Kidney (tissue), 14 donors: ENCODE results near the gene TCTN1. TPM values are rescaled to one million over a fixed set of nuclear protein-coding genes. Genes with fewer than 3 reads are reported as not detected.

Source experiments
- DNase-seq, 5 donors: peaks; one replicate each; pipeline ENCODE4 v3.0.0-alpha.2; 2013 to 2020
- FAIRE-seq: peaks from 2 replicates; lab custom pipeline; 2012; peaks lifted over from hg19 to GRCh38; lab: Jason Lieb, UNC
- H3K27ac ChIP-seq, 2 donors: one replicate each; pipeline ENCODE4 v1.7.0; 2013; ENCODE audit warnings: low read depth in 2 of 2, low read length in 2 of 2, inconsistent platforms in 1 of 2
- H3K27me3 ChIP-seq: one replicate; pipeline ENCODE4 v1.7.1; 2013; ENCODE audit warnings: low read length, inconsistent platforms; ENCODE audit not compliant: control insufficient read depth, insufficient read depth
- H3K36me3 ChIP-seq, 3 donors: one replicate each; pipeline versions ENCODE4 v1.7.0 to v1.7.1; 2013; ENCODE audit warnings: low read length in 3 of 3, control low read depth in 1 of 3, inconsistent platforms in 1 of 3; ENCODE audit not compliant: insufficient read depth in 3 of 3, control insufficient read depth in 2 of 3
- H3K4me1 ChIP-seq, 3 donors: one replicate each; pipeline versions ENCODE4 v1.7.0 to v1.7.1; 2013; ENCODE audit warnings: low read length in 3 of 3, inconsistent platforms in 1 of 3, low read depth in 1 of 3; ENCODE audit not compliant: control insufficient read depth in 2 of 3, insufficient read depth in 2 of 3
- H3K4me3 ChIP-seq, 3 donors: one replicate each; pipeline versions ENCODE4 v1.7.0 to v1.8.1; 2013; ENCODE audit warnings: low read length in 3 of 3, control low read depth in 1 of 3, inconsistent platforms in 1 of 3
- H3K9ac ChIP-seq, 3 donors: one replicate each; pipeline versions ENCODE4 v1.7.0 to v1.7.1; 2013; ENCODE audit warnings: low read length in 3 of 3, control low read depth in 1 of 3, inconsistent platforms in 1 of 3
- H3K9me3 ChIP-seq, 3 donors: one replicate each; pipeline versions ENCODE4 v1.7.0 to v1.7.1; 2013; ENCODE audit warnings: low read length in 3 of 3, control low read depth in 1 of 3, inconsistent platforms in 1 of 3; ENCODE audit not compliant: control insufficient read depth in 2 of 3, insufficient read depth in 1 of 3
- intact Hi-C: fragments of 100-400 bp; cut with DNase I; formaldehyde crosslinking; loops from one replicate; pipeline ENCODE4 v1.11.1; 2022
- polyA plus RNA-seq: library from polyadenylated mRNA; stranded (reverse); fragments of 350-450 nt; fragmentation: Illumina TruSeq; extraction: RNeasy Lipid Tissue Mini Kit (QIAGEN cat#74804); gene quantifications from one replicate; pipeline ENCODE4 v1.2.3, GENCODE V29; 2014; ENCODE audit warnings: low read depth, low replicate concordance; ENCODE audit not compliant: insufficient read depth
- total RNA-seq: library from RNA; stranded (reverse); fragmentation: NEBNext Ultra II Directional; extraction: Animal tissue kit (Norgen Biotek cat#: 25700); gene quantifications from one replicate; pipeline ENCODE4 v1.2.1, GENCODE V29; 2021
- TF ChIP-seq, protein P1 (sequence below): IDR thresholded peaks from 3 replicates; pipeline ENCODE4 v1.5.1; 2012; ENCODE audit warnings: mild to moderate bottlenecking, moderate library complexity, borderline replicate concordance; ENCODE audit not compliant: insufficient read depth; ENCODE audit errors: extremely low read depth
- donor health status: control.
- donor health status: control.
- donor health status: control.
- donor health status: control.
- donor health status: control.
- donor health status: DM: yes; HTN: yes; CAD: no.
- donor health status: Normal renal cell carcinoma (clear cell type).

TCTN1 gene
- total and polyA plus RNA-seq, 2 donors from 2014 or later: 71.2 to 76.9 TPM

DNA sequence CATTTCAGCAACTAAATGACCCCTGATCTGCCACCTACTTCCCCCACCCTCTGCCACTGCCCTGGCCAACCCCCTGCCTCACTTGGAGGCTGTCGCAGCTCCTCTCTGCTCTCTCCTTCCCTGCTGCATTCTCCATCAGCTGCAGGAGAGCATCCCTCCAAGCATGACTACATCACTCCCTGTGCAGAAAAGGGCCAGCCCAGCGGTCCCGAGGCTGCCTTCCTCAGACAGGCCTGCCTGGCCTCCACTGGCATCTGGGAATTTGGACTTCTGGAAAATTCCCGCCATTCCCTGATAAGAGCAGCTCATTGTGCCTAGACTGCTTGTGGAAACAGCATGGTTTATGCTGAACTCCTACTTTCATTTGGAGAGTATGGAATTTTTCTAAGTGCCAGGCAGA is 62.2 kb downstream of the TCTN1 start:
- Histone ChIP-seq H3K27ac (no peak overlapping the region), H3K36me3 (no peaks in the 10 kb centered on the region), H3K9ac (no peak overlapping the region), H3K27me3 (no peaks in the 10 kb centered on the region), H3K4me3 (no peak overlapping the region), H3K9me3 (no peaks in the 10 kb centered on the region), H3K4me1 (peaks cover 0 to 3% (median 0%) of the 10 kb centered on the region in 3 donors)
- peak in 1 of 5 donors; percentile 24 for DNase-seq
- intact Hi-C loops: no loop called here
- FAIRE-seq: no peak
- TF ChIP-seq, protein P1, sequence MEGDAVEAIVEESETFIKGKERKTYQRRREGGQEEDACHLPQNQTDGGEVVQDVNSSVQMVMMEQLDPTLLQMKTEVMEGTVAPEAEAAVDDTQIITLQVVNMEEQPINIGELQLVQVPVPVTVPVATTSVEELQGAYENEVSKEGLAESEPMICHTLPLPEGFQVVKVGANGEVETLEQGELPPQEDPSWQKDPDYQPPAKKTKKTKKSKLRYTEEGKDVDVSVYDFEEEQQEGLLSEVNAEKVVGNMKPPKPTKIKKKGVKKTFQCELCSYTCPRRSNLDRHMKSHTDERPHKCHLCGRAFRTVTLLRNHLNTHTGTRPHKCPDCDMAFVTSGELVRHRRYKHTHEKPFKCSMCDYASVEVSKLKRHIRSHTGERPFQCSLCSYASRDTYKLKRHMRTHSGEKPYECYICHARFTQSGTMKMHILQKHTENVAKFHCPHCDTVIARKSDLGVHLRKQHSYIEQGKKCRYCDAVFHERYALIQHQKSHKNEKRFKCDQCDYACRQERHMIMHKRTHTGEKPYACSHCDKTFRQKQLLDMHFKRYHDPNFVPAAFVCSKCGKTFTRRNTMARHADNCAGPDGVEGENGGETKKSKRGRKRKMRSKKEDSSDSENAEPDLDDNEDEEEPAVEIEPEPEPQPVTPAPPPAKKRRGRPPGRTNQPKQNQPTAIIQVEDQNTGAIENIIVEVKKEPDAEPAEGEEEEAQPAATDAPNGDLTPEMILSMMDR: no peak

DNA sequence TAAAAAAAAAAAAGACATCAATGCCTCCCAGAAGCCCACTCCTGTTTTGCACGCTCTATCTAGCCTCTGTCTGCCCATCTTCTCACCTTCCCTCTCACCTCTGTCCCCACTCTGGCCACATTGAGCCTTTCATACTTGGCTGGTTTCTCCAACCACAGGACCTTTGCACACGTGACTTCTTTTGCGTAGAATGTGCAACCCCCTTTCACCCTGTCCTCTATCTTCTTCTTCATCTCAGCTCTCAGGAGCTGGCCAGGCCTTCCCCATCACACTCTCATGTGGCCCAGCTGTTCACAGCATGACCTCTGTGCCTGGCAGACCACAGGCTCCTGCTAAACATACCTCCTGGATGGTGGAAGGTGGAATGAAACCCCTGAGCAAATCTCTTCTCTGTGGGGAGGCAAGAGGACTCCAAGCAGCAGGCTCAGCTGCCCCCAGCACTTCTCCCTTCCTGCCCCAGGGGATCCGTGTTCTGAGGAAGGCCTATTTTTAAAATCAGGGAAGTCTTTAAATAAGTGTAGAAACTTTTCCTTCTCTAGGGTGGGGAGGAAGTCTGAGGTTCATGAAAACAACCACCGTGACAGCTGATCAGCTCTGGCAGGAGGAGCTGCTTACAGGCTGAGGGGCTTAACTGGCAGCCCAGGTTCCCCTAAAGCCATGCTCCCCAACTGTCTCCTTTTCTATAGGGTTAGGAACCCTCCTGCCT is 63.4 kb downstream of the TCTN1 start:
- FAIRE-seq (no peak), DNase-seq (peak in 1 of 5 donors; percentile 18)
- TF ChIP-seq, protein P1: no peak
- Histone ChIP-seq H3K4me3 (no peak overlapping the region), H3K27ac (no peak overlapping the region), H3K4me1 (peaks cover 0 to 3% (median 0%) of the 10 kb centered on the region in 3 donors), H3K9ac (no peak overlapping the region), H3K9me3 (no peaks in the 10 kb centered on the region), H3K36me3 (no peaks in the 10 kb centered on the region), H3K27me3 (no peaks in the 10 kb centered on the region)
- intact Hi-C loops: no loop called here

DNA sequence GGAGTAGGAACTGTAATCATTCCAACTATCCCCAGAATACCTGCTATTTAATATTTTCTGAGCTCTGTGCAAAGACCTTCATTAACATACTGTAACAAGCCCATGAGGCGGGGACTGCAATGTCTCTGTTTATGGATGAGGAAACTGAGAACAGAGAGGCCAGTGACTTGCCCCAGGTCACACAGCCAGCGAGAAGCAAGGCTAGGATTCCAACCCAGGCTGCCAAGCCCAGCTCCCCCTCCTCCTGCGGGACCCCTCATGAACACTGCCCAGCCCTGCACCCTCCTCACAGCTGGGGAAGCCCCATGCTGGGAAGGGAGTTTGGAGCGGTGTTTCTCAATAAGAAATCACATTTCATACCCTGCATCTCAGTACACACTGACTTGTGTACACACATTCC is 64.1 kb downstream of the TCTN1 start:
- H3K4me3 ChIP-seq: no peak overlapping the region
- no peaks in the 10 kb centered on the region for H3K9me3 ChIP-seq
- H3K9ac ChIP-seq: no peak overlapping the region
- no peaks in the 10 kb centered on the region for H3K36me3 ChIP-seq
- H3K27me3 ChIP-seq: no peaks in the 10 kb centered on the region
- TF ChIP-seq, protein P1: no peak
- no peak overlapping the region for H3K27ac ChIP-seq
- peak in 1 of 5 donors; percentile 49 for DNase-seq
- no peak for FAIRE-seq
- intact Hi-C loops: no loop called here
- H3K4me1 ChIP-seq: peaks cover 0 to 3% (median 0%) of the 10 kb centered on the region in 3 donors
